Activated effector memory CD4-positive, alpha-beta T cell treated with anti-CD3 and anti-CD28 coated beads, Interleukin-2, amount 50 U/mL, for 16 hours (primary cell): ENCODE data around the gene SCNN1G.

Experiments used
- DNase-seq: peaks from one replicate; pipeline ENCODE4 v3.0.0-alpha.2; 2020

Gene SCNN1G

GRCh38 chr16:23155445-23156049 lies 27.0 kb upstream of the SCNN1G start:
- DNase-seq = no peak

GRCh38 chr16:23156110-23156509 lies 26.4 kb upstream of the SCNN1G start:
- no peak for DNase-seq

GRCh38 chr16:23156946-23157460 lies 25.5 kb upstream of the SCNN1G start:
- no peak for DNase-seq

- no peak for DNase-seq
Observed at GRCh38 chr16:23158114-23158513, 24.4 kb upstream of the SCNN1G start.

DNA sequence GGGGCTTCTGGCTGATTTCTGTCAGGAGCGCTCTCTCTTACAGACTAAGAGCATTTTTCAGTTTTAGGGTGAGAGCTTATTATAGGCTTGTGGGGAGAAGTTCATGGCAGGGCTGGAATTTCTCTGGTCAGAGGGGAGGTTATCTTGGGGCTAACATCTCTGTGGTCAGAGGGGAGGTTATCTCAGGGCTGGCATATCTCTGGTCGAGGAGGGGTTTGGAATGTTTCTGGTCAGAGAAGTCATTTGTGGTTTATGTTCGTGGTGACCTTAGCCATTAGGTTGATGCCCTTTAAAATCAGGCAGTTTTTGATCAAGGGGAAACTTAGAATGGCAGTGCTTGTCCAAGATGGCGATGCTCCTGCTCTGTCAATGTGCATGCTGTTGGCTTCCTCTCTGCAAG lies 22.5 kb upstream of the SCNN1G start:
- DNase-seq = no peak

GRCh38 chr16:23160574-23160973 lies 22.0 kb upstream of the SCNN1G start:
- no peak for DNase-seq

DNA sequence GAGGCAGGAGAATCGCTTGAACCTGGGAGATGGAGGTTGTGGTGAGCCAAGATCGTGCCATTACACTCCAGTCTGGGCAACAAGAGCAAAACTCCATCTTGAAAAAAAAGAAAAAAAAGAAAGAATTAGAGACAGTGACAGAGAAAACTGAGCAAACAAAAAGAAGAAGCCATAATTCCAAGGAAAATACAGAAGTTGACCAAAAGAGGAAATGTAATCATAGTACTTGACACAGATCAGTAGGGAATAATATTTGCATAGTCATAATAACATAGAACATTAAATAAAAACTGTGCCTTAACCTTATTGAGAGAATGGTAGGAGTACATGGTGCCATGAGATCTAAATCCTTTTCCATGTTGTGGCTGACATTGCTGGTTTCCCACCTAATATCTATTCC lies 18.6 kb upstream of the SCNN1G start:
- DNase-seq = no peak

DNA sequence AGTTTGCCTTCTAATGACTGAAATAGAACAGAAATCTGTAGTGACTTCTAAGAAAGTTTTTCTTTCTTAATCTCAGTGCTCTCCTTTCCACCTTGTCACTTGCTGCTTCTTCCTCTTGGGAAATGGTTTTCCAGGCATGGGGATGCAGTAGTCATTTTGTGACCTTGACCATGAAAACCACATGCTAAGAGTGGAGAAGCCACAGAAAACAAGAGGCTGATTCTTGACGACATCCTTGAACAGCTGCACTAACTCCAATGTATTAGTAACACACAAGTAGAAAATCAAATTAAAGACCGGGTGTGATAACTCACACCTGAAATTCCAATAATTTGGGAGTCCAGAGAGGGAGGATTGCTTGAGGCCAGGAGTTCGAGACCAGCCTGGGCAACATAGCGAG lies 17.8 kb upstream of the SCNN1G start:
- no peak for DNase-seq

- no peak for DNase-seq
Observed at GRCh38 chr16:23172583-23172982, 10.0 kb upstream of the SCNN1G start.

DNA sequence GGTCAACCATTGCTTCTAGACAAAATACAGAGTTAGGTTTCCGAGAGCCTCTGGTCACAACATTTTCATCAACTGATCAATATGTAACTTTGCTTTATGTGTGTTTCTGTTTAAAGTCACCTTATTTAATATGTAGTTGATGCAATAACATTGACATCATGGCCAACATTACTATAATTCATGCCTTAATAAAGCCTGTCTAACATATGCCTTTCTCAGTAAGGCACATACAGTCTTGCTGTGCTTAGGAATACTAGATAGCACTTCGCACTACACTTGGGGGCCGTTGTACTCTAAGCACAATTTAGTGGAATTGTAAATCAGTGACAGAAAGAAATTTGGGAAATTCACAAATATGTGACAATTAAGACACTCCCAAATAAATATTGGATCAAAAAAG lies 9.6 kb upstream of the SCNN1G start:
- no peak for DNase-seq

- DNase-seq = no peak
Observed at GRCh38 chr16:23174622-23175021, 7.9 kb upstream of the SCNN1G start.

DNA sequence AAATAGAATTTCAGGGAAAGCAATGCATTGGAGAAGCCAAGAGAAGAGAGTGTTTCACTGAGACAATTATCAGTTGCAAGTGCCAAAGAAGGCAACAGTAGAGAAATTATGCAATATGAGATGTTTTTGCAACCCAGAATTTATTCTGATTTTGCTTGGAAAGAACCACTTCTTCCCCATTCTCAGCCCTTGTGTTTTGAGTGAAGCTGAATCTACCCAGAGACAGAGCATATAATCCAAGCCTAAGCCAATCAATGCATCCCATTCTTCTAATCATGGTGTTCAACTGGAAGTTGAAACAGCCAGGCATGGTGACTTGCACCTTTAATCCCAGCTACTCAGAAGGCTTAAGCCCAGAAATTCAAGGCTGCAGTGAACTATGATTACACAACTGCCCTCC lies 6.9 kb upstream of the SCNN1G start:
- DNase-seq = no peak

- no peak for DNase-seq
Observed at GRCh38 chr16:23181506-23181905, 1.0 kb upstream of the SCNN1G start.

GRCh38 chr16:23182206-23182678 lies 303 bp upstream of the SCNN1G start:
- peak; percentile 89 for DNase-seq

DNA sequence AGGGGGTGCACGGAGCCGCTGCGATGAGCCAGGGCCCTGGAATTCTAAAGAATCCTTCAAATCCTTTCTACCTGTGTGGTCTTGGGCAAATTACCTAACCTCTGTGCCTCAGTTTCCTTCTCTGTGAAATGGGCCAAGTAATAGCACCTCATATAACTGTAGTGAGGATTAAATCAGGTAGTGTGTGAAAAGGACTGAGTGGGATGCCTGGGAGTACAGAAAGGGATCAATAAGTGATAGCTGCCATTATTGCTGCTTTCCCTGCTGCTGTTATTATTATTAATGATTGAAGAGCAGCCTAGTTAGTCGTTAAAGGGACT lies 958 bp downstream of the SCNN1G start:
- no peak for DNase-seq

GRCh38 chr16:23185656-23186055 lies 3.1 kb downstream of the SCNN1G start:
- DNase-seq = no peak

DNA sequence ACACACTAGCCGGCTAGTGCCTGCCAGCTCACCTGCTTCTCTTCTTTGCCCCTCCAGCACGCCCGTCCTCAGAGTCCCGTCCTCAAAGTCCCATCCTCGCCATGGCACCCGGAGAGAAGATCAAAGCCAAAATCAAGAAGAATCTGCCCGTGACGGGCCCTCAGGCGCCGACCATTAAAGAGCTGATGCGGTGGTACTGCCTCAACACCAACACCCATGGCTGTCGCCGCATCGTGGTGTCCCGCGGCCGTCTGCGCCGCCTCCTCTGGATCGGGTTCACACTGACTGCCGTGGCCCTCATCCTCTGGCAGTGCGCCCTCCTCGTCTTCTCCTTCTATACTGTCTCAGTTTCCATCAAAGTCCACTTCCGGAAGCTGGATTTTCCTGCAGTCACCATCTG lies 3.6 kb downstream of the SCNN1G start:
- DNase-seq = no peak

GRCh38 chr16:23187341-23187740 lies 4.8 kb downstream of the SCNN1G start:
- DNase-seq = no peak

DNA sequence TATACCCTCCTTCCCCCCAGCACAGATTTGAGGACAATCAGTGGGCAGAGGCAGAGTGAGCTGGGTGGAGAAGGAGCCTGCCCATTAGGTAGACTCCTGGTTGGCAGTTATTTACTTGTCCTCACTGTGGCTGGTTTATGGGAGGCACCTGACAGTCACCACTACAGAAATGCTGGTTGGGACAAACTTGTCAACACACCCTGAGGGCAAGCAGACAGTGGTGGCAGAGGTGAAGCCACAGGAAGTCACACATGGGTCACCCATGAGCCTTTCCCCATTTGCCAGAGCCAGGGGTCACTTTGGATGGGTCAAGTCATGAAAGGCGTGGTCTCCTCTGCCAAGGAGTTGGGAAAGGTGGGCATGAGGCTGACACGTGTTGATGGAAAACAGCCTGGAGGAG lies 6.4 kb downstream of the SCNN1G start:
- no peak for DNase-seq

DNA sequence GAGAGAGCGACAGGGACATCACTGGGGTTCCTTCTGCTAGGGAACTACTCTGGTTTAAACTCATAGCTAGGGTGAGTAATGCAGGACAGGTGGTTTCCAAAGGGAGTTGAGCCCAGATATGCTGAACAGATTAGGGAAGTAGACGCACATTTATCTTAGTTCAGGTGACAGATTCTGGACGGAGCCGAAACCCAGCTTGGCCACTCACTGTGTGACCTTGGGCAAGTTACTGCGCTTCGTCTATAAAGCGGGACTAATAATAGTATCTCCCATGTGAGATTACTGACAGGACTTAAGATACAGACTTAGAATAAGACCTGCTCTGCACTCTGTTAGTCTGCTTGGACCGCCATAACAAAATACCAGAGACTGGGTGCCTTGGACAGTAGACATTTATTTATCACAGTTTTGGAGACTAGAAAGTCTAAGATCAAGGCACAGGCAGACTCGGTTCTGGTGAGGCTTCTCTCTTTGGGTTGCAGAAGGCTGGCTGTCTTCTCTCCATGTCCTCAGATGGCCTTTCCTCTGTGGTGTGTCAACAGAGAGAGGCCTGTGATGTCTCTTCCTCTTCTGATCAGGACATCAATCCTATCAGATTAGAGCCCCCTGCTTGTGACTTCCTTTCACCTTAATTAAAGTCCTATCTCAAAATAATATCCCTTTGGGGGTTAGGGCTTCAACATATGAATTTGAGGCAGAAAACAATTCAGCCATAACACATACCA lies 12.1 kb downstream of the SCNN1G start:
- no peak for DNase-seq

DNA sequence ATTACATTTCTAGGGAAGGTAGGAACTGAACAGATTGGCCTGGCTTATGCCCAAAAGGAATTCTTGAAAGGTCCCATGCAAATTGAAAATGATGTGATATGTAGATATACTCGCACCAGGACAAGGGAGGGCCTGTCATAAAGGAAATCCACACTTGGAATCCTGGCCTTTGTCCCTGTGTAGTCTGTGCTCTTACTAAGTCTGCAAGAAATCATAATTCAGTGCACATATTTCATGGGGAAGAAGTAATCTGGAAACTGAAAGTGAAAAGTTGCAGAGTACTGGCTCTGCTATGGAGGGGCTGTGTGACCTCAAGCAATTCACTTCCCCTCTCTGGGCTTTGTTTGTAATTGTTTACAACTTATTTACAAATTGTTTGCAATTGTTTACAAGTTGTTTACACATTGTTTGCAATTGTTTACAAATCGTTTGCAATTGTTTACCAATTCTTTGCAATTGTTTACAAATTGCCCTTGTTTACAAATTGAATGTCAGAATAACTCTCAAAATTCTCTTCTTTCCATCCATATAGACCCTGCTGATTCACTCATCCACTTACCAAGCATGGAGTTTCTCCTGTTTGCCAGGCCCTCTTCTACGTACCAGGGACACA lies 12.9 kb downstream of the SCNN1G start:
- no peak for DNase-seq

- no peak for DNase-seq
Observed at GRCh38 chr16:23196539-23196938, 14.0 kb downstream of the SCNN1G start.

- no peak for DNase-seq
Observed at GRCh38 chr16:23202166-23202565, 19.6 kb downstream of the SCNN1G start.

- DNase-seq = no peak
Observed at GRCh38 chr16:23206986-23207385, 24.4 kb downstream of the SCNN1G start.
